SK-N-SH (cell line): ENCODE results near the gene SLC16A12. TPM values are rescaled to one million over a fixed set of nuclear protein-coding genes. Genes with fewer than 3 reads are reported as not detected.

Experiments
- CTCF ChIA-PET: fragments of 300-600, 350-600 bp; formaldehyde crosslinking; extraction: SDS; loops from one replicate; lab custom pipeline; 2021; lab: Yijun Ruan, JAX
- POLR2A ChIA-PET: fragments of 350-600 bp; sonication (Branson Sonifier 250); formaldehyde crosslinking; extraction: SDS; loops from one replicate; lab custom pipeline; 2020; ENCODE audit warnings: antibody characterized with exemption, inconsistent platforms; lab: Yijun Ruan, JAX
- DNase-seq: peaks from one replicate; pipeline ENCODE4 v3.0.0; 2012
- H2AFZ ChIP-seq: fragments of 200-600 bp; sonication (generic); 2 replicates; pipeline ENCODE4 v1.8.1; 2016; ENCODE audit warnings: antibody characterized with exemption, mild to moderate bottlenecking, low read depth
- H3F3A ChIP-seq: fragments of 200-600 bp; sonication (generic); replicated peaks from 2 replicates; pipeline ENCODE3; 2016; ENCODE audit warnings: antibody characterized with exemption, mild to moderate bottlenecking; ENCODE audit not compliant: insufficient read depth
- H3K27ac ChIP-seq, 2 experiments: fragments of 200-500 bp in 1 of 2; fragments of 200-600 bp in 1 of 2; sonication (Bioruptor generic) in 1 of 2; sonication (generic), shearing (Covaris generic) in 1 of 2; 2 replicates each; pipeline versions ENCODE4 v1.5.1 to v1.6.1; 2014 to 2016; ENCODE audit warnings: low read depth in 2 of 2, inconsistent platforms in 1 of 2, low read length in 1 of 2, mild to moderate bottlenecking in 1 of 2, mixed read lengths in 1 of 2
- H3K27me3 ChIP-seq: fragments of 200-600 bp; sonication (generic), shearing (Covaris generic); 2 replicates; pipeline ENCODE4 v1.6.1; 2016; ENCODE audit warnings: mixed run types; ENCODE audit not compliant: insufficient read depth
- H3K36me3 ChIP-seq, 2 experiments: fragments of 200-500 bp in 1 of 2; fragments of 200-600 bp in 1 of 2; sonication (Bioruptor generic) in 1 of 2; sonication (generic) in 1 of 2; replicated peaks in 1 of 2; 2 replicates each; pipeline versions ENCODE3 to v1.5.1; 2014 to 2016; ENCODE audit warnings: low read length in 1 of 2, mild to moderate bottlenecking in 1 of 2; ENCODE audit not compliant: insufficient read depth in 2 of 2, control insufficient read depth in 1 of 2
- H3K4me1 ChIP-seq, 2 experiments: fragments of 200-500 bp in 1 of 2; fragments of 200-600 bp in 1 of 2; sonication (Bioruptor generic) in 1 of 2; sonication (generic), shearing (Covaris generic) in 1 of 2; 2 replicates each; pipeline versions ENCODE4 v1.5.1 to v1.6.1; 2014 to 2016; ENCODE audit warnings: low read depth in 1 of 2, low read length in 1 of 2, mixed run types in 1 of 2; ENCODE audit not compliant: insufficient read depth in 2 of 2, control insufficient read depth in 1 of 2
- H3K4me2 ChIP-seq: fragments of 200-600 bp; sonication (generic), shearing (Covaris generic); 2 replicates; pipeline ENCODE4 v1.6.1; 2017; ENCODE audit warnings: mixed run types
- H3K4me3 ChIP-seq, 2 experiments: fragments of 200-500 bp in 1 of 2; fragments of 200-600 bp in 1 of 2; sonication (Bioruptor generic) in 1 of 2; sonication (generic), shearing (Covaris generic) in 1 of 2; 2 replicates each; pipeline versions ENCODE4 v1.5.1 to v1.8.1; 2014 to 2016; ENCODE audit warnings: low read depth in 2 of 2, inconsistent platforms in 1 of 2, low read length in 1 of 2, mild to moderate bottlenecking in 1 of 2, mixed read lengths in 1 of 2, moderate library complexity in 1 of 2
- H3K79me2 ChIP-seq: fragments of 200-600 bp; sonication (generic); 2 replicates; pipeline ENCODE4 v1.8.1; 2017; ENCODE audit warnings: mild to moderate bottlenecking; ENCODE audit not compliant: insufficient read depth
- H3K9ac ChIP-seq: fragments of 200-600 bp; sonication (generic); 2 replicates; pipeline ENCODE4 v1.6.1; 2017; ENCODE audit warnings: mixed run types
- H3K9me2 ChIP-seq: fragments of 200-600 bp; sonication (generic); 2 replicates; pipeline ENCODE4 v1.6.1; 2017; ENCODE audit warnings: mixed run types
- H3K9me3 ChIP-seq: fragments of 200-600 bp; sonication (generic); 2 replicates; pipeline ENCODE4 v1.6.1; 2017; ENCODE audit warnings: mixed run types, mild to moderate bottlenecking, moderate library complexity
- H4K20me1 ChIP-seq: fragments of 200-600 bp; sonication (generic); 2 replicates; pipeline ENCODE4 v1.6.1; 2017; ENCODE audit warnings: mild to moderate bottlenecking, mixed run types; ENCODE audit not compliant: insufficient read depth
- EP300 ChIP-seq, 2 experiments: IDR thresholded peaks; 2 replicates each; pipeline versions ENCODE4 v1.4.0 to v1.6.1; 2012; ENCODE audit warnings: borderline replicate concordance in 1 of 2, low read depth in 1 of 2, low read length in 1 of 2
- FOSL2 ChIP-seq: IDR thresholded peaks from 2 replicates; pipeline ENCODE4 v1.4.0; 2012; ENCODE audit warnings: low read depth, mild to moderate bottlenecking, moderate library complexity, borderline replicate concordance
- GATA2 ChIP-seq: sonication (generic); formaldehyde crosslinking; IDR thresholded peaks from 2 replicates; pipeline ENCODE4 v1.5.0; 2020; ENCODE audit warnings: mild to moderate bottlenecking, missing genetic modification reagents
- JUND ChIP-seq: IDR thresholded peaks from 2 replicates; pipeline ENCODE4 v1.4.0; 2012
- MAX ChIP-seq: IDR thresholded peaks from 2 replicates; pipeline ENCODE4 v1.4.0; 2012; ENCODE audit warnings: low read depth
- MXI1 ChIP-seq: IDR thresholded peaks from 2 replicates; pipeline ENCODE4 v1.6.1; 2012; ENCODE audit warnings: mild to moderate bottlenecking, low read depth, low read length, improper control_type of control experiment
- NFIC ChIP-seq: IDR thresholded peaks from 2 replicates; pipeline ENCODE4 v1.4.0; 2012; ENCODE audit warnings: borderline replicate concordance
- POLR2AphosphoS5 ChIP-seq: IDR thresholded peaks from 2 replicates; pipeline ENCODE4 v1.6.1; 2012; ENCODE audit warnings: low read depth, low read length
- RAD21 ChIP-seq: IDR thresholded peaks from 2 replicates; pipeline ENCODE4 v1.6.1; 2012; ENCODE audit warnings: mild to moderate bottlenecking, low read length
- RCOR1 ChIP-seq: fragments of 150-350 bp; IDR thresholded peaks from 2 replicates; pipeline ENCODE4 v1.6.1; 2017; ENCODE audit warnings: antibody characterized with exemption, low read length
- TAF1 ChIP-seq: IDR thresholded peaks from 2 replicates; pipeline ENCODE4 v1.6.1; 2012; ENCODE audit warnings: low read depth, mild to moderate bottlenecking, low read length, moderate library complexity, borderline replicate concordance
- TCF12 ChIP-seq: IDR thresholded peaks from 2 replicates; pipeline ENCODE4 v1.4.0; 2012
- TEAD4 ChIP-seq: IDR thresholded peaks from 2 replicates; pipeline ENCODE4 v1.4.0; 2012; ENCODE audit warnings: mild to moderate bottlenecking, borderline replicate concordance; ENCODE audit not compliant: insufficient read depth
- USF2 ChIP-seq: fragments of 150-350 bp; IDR thresholded peaks from 2 replicates; pipeline ENCODE4 v1.6.1; 2017; ENCODE audit warnings: antibody characterized with exemption, low read length, low read depth, borderline replicate concordance
- WGBS: methylation state at CpG from one replicate; pipeline ENCODE4 v1.1.6; 2017; ENCODE audit warnings: low lambda C conversion rate; 5-methylcytosine and 5-hydroxymethylcytosine counted together
- polyA plus RNA-seq, 3 experiments: library from polyadenylated mRNA; depleted of rRNA; stranded (reverse); fragments of >200 nt; gene quantifications; 2 replicates each; pipeline ENCODE4 v1.2.3, GENCODE V29; 2012

SLC16A12 gene
- polyA plus RNA-seq, 1 of the 3 experiments (the other 2 are of a cell fraction): 0.13 TPM

- no peaks in the 10 kb centered on the region for H3K27me3 ChIP-seq
- no peaks in the 10 kb centered on the region for H4K20me1 ChIP-seq
- ChIA-PET POLR2A (no interaction called here), CTCF (interaction anchor here (1.0 to 1.2 kb wide), 2 partner anchors 10 to 100 kb away, joined by 3 to 6 read pairs; no protein-coding TSS in a partner anchor)
- H3K79me2 ChIP-seq: no peaks in the 10 kb centered on the region
- no peaks in the 10 kb centered on the region for H3K36me3 ChIP-seq
- no peak overlapping the region for H3K9ac ChIP-seq
- peak; percentile 44; the same call in 1 of the 2 replicates for TF ChIP-seq RCOR1
- no peak for TF ChIP-seq JUND
- no peak for TF ChIP-seq RAD21
- peak; percentile 29; the same call in 1 of the 2 replicates for TF ChIP-seq TCF12
- TF ChIP-seq EP300 (IDR thresholded peaks at IDR 0.05; ENCODE audit: borderline replicate concordance in 1 of 2, low read depth in 1 of 2, low read length in 1 of 2): peak in 1 of 2 experiments; percentile 75; a peak in 2 of 4 replicates
- TF ChIP-seq TEAD4: peak; percentile 21; the same call in 1 of the 2 replicates
- no peak for TF ChIP-seq FOSL2
- TF ChIP-seq POLR2AphosphoS5: peak; percentile 25; the same call in 1 of the 2 replicates
- no peak for TF ChIP-seq MAX
- TF ChIP-seq MXI1: 0 out of 2 replicates have a peak, but pooled peaks have one; percentile 28
- peak; percentile 37; the same call in 1 of the 2 replicates for TF ChIP-seq GATA2 (CRISPR knock-in tag)
- H3K4me1 ChIP-seq: peaks cover 4 to 7% of the 10 kb centered on the region in 2 experiments; a peak in 2 of 4 replicates
- H3K4me3 ChIP-seq: no peak overlapping the region
- no peak overlapping the region for H2AFZ ChIP-seq
- peak overlapping the region; percentile 7 to 68; a peak in 2 of 4 replicates for H3K27ac ChIP-seq
- no peak overlapping the region for H3K4me2 ChIP-seq
- no peaks in the 10 kb centered on the region for H3K9me3 ChIP-seq
- no peaks in the 10 kb centered on the region for H3K9me2 ChIP-seq
- peak; percentile 45 for DNase-seq
- peaks cover 7% of the 10 kb centered on the region for H3F3A ChIP-seq
- 69% methylated on average over 4 of the region's 4 CpGs for whole genome bisulfite sequencing
Measured at GRCh38 chr10:89552213-89552612, 16.8 kb upstream of the SLC16A12 start.

GRCh38 chr10:89550509-89550908 is 15.1 kb upstream of the SLC16A12 start:
- no peak for DNase-seq
- H3K27me3 ChIP-seq: no peaks in the 10 kb centered on the region
- H2AFZ ChIP-seq: no peak overlapping the region
- peaks cover 7% of the 10 kb centered on the region for H3F3A ChIP-seq
- H3K36me3 ChIP-seq: no peaks in the 10 kb centered on the region
- H3K9me2 ChIP-seq: no peaks in the 10 kb centered on the region; the same call in 1 of the 2 replicates
- H3K4me1 ChIP-seq: peaks cover 4 to 7% of the 10 kb centered on the region in 2 experiments; a peak in 2 of 4 replicates
- no peaks in the 10 kb centered on the region for H4K20me1 ChIP-seq
- no peaks in the 10 kb centered on the region for H3K79me2 ChIP-seq
- no peaks in the 10 kb centered on the region for H3K9me3 ChIP-seq
- H3K9ac ChIP-seq: no peak overlapping the region
- no peak for TF ChIP-seq FOSL2
- no peak for TF ChIP-seq USF2
- 0 out of 2 replicates have a peak, but pooled peaks have one; percentile 22 for TF ChIP-seq NFIC
- TF ChIP-seq GATA2 (CRISPR knock-in tag): no peak
- no peak for TF ChIP-seq TAF1
- no peak overlapping the region for H3K4me2 ChIP-seq
- no peak overlapping the region for H3K4me3 ChIP-seq
- CTCF ChIA-PET: interaction anchor here (0.9 to 1.2 kb wide), 3 partner anchors 8 to 15 kb away, joined by 3 to 4 read pairs (median 3); partner anchors contain the start of gene SLC16A12
- WGBS: 69% methylated on average over 5 of the region's 5 CpGs
- POLR2A ChIA-PET: no interaction called here
- no peak overlapping the region for H3K27ac ChIP-seq
